ENCODE measurements around the gene PIWIL4. TPM values are rescaled to one million over a fixed set of nuclear protein-coding genes. Genes with fewer than 3 reads are reported as not detected.

PIWIL4 gene
- total and polyA plus RNA-seq, 2 of the 8 experiments (the other 6 are each of a cell fraction or from before 2014, with no cell fraction given): 0.51 to 0.52 TPM

- TF ChIP-seq CTCF (IDR thresholded peaks at IDR 0.05; ENCODE audit: control extremely low read depth in 1 of 3, insufficient read depth in 1 of 3, low read depth in 1 of 3, low read length in 3 of 3): no peak
- no peak for TF ChIP-seq RNF2 (IDR thresholded peaks at IDR 0.05; ENCODE audit: borderline replicate concordance, low read depth, low read length, missing control alignments, poor library complexity, severe bottlenecking)
- TF ChIP-seq YY1 (IDR thresholded peaks at IDR 0.05; ENCODE audit: low read depth, low read length): no peak
- TF ChIP-seq BCL11A (IDR thresholded peaks at IDR 0.05; ENCODE audit: low read depth in 2 of 2, low read length in 2 of 2): no peak
- no peak for TF ChIP-seq SIX5 (IDR thresholded peaks at IDR 0.05; ENCODE audit: low read depth, low read length)
- no peak for TF ChIP-seq SP2 (IDR thresholded peaks at IDR 0.05; ENCODE audit: low read length)
- no peak for TF ChIP-seq RBBP5 (IDR thresholded peaks at IDR 0.05; ENCODE audit: borderline replicate concordance, low read depth, low read length)
Observed at GRCh38 chr11:94525546-94526324, 41.4 kb upstream of the PIWIL4 start (continued).
